Mammary epithelial cell (primary cell): ENCODE measurements around the gene RCCD1.

Experiments
- EZH2 ChIP-seq: IDR thresholded peaks from 2 replicates; pipeline ENCODE4 v1.6.1; 2012; ENCODE audit warnings: low read length, inconsistent platforms, borderline replicate concordance
- TF ChIP-seq, protein P1 (sequence below), 2 donors: IDR thresholded peaks in 1 of 2; conservative IDR thresholded peaks in 1 of 2; 2 replicates each; pipeline ENCODE4 v1.5.1; 2011 to 2012; ENCODE audit warnings: inconsistent platforms in 2 of 2, low read length in 2 of 2, mild to moderate bottlenecking in 2 of 2, control low read depth in 1 of 2, low read depth in 1 of 2; ENCODE audit not compliant: insufficient read depth in 1 of 2; ENCODE audit errors: extremely low read depth in 1 of 2

- no peak for TF ChIP-seq EZH2
- TF ChIP-seq, protein P1, sequence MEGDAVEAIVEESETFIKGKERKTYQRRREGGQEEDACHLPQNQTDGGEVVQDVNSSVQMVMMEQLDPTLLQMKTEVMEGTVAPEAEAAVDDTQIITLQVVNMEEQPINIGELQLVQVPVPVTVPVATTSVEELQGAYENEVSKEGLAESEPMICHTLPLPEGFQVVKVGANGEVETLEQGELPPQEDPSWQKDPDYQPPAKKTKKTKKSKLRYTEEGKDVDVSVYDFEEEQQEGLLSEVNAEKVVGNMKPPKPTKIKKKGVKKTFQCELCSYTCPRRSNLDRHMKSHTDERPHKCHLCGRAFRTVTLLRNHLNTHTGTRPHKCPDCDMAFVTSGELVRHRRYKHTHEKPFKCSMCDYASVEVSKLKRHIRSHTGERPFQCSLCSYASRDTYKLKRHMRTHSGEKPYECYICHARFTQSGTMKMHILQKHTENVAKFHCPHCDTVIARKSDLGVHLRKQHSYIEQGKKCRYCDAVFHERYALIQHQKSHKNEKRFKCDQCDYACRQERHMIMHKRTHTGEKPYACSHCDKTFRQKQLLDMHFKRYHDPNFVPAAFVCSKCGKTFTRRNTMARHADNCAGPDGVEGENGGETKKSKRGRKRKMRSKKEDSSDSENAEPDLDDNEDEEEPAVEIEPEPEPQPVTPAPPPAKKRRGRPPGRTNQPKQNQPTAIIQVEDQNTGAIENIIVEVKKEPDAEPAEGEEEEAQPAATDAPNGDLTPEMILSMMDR (conservative IDR thresholded peaks at IDR 0.05 in 1 of 2, IDR thresholded peaks at IDR 0.05 in 1 of 2; ENCODE audit: extremely low read depth in 1 of 2, insufficient read depth in 1 of 2, low read depth in 1 of 2, low read length in 2 of 2), result no peak
Measured at GRCh38 chr15:90912770-90913075, 42.0 kb upstream of the RCCD1 start.
